A172 (cell line): ENCODE measurements around the gene CDC5L. TPM values are rescaled to one million over a fixed set of nuclear protein-coding genes. Genes with fewer than 3 reads are reported as not detected.
"Not testable (repeated sequence)": the region's sequence is repeated elsewhere in the genome, so short reads cannot be mapped to it uniquely, and the experiment has no call there.

Experiments used
- DNase-seq: peaks from one replicate; pipeline ENCODE4 v3.0.0-alpha.2; 2015; ENCODE audit warnings: low spot score
- total RNA-seq: library from RNA; depleted of rRNA; stranded (reverse); fragments of >200 nt; shearing (Covaris generic); gene quantifications from 2 replicates; pipeline ENCODE4 v1.2.3, GENCODE V29; 2014

CDC5L gene
- total RNA-seq, 1 experiment from 2014 or later = 41.1 TPM

DNA sequence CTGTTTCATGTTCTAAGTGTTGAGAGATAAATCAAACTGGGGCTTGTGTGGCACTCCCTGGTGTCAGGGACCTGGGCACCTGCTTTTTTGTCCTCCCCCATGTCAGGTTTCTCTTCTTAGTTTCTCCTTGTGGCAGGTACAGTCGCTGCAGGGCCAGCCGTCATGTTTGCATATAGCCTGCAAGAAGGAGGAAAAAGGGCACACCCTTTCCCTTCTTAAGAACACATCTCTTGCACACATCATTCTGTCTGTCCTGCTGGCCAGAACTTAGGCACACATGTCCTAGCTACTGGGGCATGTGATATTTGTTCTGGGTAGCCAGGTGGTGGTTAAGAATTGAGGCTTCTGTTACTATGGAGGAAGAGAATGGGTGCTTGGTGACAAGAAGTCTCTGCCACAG, 27.9 kb downstream of the CDC5L start:
- no peak for DNase-seq

DNA sequence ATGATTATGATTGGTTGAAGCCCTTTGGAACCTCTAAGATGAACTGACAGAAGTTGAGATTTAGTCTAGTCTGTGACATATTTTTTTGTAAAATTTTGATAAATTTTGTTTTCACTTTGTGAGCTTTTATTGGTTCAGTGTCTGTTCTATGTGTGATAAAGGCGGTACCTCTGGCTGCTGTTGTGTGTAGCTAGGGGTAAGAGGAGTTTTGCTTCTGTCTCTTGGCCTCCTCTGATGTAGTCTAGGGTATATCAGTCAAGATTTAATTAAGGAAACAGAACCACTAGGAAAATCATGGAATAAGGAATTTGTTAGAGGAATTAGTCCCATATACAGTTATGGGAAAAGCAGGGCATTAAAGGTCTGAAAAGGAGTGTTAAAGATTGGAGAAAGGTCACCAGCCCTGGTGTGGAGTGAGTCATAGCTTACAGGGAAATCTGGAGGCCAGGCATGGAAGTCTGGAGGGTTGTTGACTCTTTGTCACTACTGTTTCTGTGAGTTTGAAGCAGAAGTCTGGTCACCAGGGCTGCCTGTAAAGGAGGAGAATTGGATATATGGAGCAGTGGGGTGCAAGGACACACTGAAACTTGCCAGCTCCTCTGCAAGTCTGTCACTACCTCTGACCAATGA, 28.5 kb downstream of the CDC5L start:
- peak; percentile 29 for DNase-seq

DNA sequence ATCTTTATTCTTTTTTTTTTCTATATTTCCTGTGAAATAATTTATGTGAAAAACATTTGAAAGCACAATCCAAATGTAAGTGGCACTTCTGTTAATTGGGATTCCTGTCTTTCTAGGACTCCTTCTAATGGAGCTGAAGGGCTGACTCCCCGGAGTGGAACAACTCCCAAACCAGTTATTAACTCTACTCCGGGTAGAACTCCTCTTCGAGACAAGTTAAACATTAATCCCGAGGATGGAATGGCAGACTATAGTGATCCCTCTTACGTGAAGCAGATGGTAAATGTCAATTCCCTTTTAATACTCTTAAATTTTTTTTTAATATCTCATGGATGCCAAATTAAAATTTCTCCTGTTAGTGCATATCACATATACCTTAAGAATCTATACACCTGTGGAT, 35.0 kb downstream of the CDC5L start:
- no peak for DNase-seq

GRCh38 chr6:44423306-44423705, 35.8 kb downstream of the CDC5L start:
- no peak for DNase-seq

DNA sequence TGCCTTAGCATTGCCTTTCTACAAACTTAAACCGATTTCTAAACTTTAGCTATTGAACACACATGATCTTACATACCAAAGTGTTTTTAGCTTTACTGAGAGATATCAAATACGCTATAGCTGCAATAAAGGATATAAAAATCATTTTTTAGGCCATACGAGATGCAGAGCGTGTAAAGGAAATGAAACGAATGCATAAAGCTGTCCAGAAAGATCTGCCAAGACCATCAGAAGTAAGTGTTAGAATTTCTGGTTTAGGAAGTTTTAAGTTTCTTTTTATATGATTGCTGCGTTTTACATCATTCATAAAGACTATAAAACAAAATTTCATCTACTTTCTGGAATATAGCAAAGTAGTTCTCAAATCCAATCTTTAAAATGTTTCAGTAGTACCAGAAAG, 38.4 kb downstream of the CDC5L start:
- DNase-seq = no peak

- peak; percentile 26 for DNase-seq
Measured at GRCh38 chr6:44428682-44429081, 41.2 kb downstream of the CDC5L start.

DNA sequence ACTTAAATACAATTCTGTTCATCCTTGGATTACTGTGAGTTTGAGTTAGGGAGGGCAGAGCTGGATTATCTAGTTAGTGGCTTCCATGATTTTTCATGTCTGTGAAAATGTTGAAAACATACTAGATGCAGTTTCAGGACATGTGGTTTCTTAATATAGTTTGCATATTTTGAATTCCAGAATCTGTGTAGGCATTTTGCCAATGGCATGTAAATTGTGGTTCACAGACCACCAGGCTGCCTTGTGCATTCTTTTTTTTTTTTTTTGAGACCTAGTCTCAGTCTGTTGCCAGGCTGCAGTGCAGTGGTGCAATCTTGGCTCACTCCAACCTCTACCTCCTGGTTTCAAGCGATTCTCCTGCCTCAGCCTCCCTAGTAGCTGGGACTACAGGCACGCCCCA, 42.8 kb downstream of the CDC5L start:
- DNase-seq = no peak

GRCh38 chr6:44431118-44431725, 43.7 kb downstream of the CDC5L start:
- peak; percentile 45 for DNase-seq

GRCh38 chr6:44432227-44432626, 44.7 kb downstream of the CDC5L start:
- DNase-seq = no peak

GRCh38 chr6:44432726-44433125, 45.2 kb downstream of the CDC5L start:
- DNase-seq = no peak

DNA sequence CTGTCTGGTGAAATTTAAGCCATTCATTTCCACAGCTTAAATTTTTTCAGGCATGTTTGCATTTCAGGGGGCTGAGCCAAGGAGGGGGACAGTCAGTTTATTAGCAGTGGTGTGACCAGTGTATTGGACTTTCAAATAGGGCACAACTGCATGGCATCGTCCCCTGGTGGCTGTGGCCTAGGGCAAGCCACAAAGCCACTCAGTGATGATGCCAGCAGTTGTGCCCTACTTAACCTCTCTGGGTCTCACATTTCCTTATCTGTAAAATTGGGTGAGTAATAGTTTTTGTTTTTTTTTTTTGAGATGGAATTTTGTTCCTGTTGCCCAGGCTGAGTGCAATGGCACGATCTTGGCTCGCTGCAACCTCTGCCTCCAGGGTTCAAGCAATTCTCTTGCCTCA, 48.0 kb downstream of the CDC5L start:
- DNase-seq = no peak

- DNase-seq = no peak
Measured at GRCh38 chr6:44438827-44439226, 51.3 kb downstream of the CDC5L start.

GRCh38 chr6:44439270-44440045, 52.0 kb downstream of the CDC5L start:
- DNase-seq = no peak

GRCh38 chr6:44441091-44441855, 53.8 kb downstream of the CDC5L start:
- DNase-seq = no peak

DNA sequence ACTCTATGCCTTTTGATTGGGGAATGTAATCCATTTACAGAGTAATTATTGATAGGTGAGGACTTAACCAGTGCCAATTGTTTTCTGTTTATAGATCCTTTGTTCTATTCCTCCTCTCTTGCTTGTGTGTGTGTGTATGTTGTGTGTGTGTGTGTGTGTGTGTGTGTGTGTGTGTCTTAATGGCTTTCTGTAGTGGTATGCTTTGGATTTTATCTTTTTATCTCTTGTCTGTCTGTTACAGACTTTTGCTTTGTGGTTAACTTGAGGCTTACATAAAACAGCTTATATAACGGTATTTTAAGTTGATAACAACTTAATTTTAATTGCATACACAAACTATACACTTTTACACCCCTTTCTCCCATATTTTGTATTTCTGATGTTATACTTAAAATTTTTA, 54.7 kb downstream of the CDC5L start:
- no peak for DNase-seq

DNA sequence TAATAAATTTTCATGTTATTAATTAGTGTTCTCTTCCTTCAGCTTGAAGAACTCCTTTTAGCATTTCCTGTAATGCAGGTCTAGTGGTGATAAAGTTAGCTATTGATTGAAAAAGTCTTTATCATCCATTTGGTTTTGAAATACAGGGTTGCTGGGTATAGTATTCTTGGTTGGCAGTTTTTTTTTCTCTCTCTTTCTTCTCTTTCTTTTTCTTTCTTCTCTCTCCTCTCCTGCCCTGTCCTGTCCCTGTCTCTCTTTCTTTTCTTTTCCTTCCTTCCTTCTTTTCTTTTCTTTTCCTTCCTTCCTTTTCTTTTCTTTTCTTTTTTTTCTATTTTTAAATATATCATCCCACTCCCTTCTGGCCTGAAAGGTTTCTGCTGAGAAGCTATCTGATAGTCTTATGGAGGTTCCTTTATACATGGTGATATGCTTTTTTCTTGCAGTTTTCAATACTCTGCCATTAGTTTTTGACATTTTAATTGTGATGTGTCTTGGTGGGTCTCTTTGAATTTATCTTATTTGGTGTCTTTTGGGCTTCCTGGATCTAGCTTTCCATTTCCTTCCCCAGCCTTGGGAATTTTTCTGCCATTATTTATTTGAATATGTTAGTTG, 55.4 kb downstream of the CDC5L start:
- DNase-seq = no peak

- DNase-seq = no peak
Measured at GRCh38 chr6:44444853-44445252, 57.3 kb downstream of the CDC5L start.

DNA sequence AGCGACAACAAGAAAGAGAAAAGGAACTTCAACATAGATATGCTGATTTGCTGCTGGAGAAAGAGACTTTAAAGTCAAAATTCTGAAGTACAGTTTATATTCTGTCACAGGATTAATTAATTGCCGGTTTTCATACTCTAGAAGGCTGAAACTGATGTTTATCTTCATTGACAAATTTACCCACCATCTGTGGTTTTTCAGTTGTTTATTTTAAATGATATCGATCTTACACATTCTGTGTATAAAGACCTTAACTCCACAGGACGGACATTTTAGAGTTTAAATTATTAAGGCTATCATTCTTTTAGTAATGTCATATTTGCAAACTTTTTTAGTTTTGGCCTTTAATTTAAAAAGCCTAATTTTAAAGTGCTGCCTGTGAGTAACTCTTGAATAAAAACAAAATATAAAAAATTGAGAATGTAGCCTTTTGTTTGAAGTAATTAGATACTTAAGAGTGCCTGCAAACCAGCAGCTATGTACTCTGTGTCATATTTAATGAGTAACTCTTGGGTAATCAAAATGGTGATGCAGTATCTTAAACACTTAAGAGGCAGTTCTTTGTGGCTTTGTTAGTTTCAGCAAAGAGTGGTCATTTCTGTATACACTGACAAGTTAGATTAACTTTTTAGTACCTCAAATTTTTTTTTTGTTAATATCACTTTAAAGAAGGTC, 59.3 kb downstream of the CDC5L start:
- peak; percentile 50 for DNase-seq

- not testable (repeated sequence) for DNase-seq
Measured at GRCh38 chr6:44449181-44449580, 61.7 kb downstream of the CDC5L start.

DNA sequence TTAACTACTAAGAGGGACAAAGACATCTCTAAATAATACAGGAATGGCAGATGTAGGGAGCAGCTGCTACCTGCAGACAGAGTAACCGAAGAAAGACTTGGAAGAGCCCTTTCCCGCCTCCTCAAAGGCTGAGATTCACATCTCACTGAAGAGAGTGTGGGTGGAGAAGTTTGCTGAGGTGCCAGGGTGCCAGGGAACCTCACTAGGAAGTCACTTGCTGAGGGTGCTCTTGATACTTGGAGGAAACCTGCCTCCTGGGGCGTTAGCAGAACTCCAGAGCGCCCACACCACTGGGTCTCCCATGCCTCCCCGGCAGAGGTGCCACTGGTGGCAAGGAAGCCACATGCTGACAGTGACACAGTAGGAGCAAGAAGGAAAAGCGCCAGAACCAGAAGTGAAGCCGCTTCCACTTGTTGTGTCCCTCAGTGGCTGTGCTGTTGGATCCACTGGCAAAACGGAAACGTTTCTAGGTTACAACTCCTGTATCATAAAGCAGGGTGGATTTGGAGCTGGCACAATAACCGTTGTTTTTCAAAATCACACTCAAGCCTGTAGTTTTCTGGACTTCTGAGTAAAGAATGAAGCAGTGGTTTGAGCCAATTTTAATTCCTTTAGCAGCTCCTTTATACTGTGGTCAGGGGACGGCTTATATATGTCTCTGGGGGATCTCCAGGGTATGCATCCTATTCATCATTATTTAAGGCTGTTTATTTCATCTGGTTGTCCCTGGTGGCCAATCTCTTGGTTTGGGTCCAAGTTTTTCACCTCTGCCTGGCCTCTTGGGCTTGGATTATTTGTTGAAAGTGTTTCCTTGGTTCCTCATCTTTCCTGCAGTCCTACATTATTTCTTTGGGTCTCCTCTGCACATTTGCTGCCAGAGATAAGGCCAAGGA, 64.5 kb downstream of the CDC5L start:
- no peak for DNase-seq
